CD4-positive, alpha-beta T cell treated with Interleukin-17A for 1 hour (primary cell): ENCODE data around the gene SLCO3A1.

Experiments used
- DNase-seq: peaks from one replicate; pipeline ENCODE4 v3.0.0-alpha.2; 2020

The SLCO3A1 gene

DNA sequence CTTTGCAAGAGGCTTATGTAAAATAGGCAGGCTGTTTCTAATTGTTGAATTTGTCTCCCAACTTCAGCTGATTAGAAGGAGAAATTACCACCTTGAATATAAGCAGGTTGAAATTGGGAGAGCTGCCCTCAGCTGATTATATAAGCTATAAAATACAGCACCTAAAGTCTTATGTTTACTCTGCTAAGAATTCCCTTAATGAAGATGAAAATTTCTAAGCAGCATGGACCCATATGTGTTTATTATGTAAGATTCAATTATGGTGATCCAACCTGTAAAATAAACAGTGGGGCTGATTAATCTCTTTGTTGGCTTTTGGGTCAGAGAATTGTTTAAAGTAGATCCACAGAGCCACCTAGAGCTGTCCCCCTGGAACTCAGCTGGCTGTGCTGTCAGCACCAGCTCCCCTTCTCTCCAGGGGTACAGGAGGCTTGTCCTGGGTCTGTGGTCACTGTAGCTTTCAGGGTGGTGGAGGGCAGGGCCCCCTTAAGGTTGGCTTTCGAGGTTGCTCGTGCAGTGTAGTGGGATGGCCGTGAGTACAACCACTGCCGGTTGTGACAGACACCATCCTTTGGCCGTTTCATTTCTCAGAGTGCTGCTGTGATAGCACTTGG, 9.5 kb downstream of the SLCO3A1 start:
- no peak for DNase-seq

- DNase-seq = no peak
These were observed 10.2 kb downstream of the SLCO3A1 start for GRCh38 chr15:91863621-91864255.

DNA sequence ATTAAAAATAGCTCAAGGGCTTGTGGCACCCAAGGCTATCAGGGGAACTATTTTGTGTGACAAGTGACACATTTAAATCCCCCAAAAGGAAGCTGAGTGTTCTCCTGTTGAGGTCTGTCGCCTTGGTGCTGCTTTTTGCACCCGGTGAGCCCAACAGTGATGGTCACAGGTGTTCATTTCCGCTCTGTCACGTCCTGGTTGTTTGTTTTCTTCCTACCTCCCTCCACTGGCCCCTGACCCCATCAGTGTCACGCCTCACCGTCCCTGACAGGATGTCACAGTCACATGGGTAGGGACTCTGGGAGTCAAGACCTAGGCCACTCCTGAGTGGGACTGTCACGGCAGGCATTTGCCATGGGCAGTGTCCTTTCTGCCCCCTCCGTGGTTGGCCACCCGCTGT, 11.2 kb downstream of the SLCO3A1 start:
- peak; percentile 30 for DNase-seq

- DNase-seq = no peak
These were observed 12.0 kb downstream of the SLCO3A1 start for GRCh38 chr15:91865486-91865885.

DNA sequence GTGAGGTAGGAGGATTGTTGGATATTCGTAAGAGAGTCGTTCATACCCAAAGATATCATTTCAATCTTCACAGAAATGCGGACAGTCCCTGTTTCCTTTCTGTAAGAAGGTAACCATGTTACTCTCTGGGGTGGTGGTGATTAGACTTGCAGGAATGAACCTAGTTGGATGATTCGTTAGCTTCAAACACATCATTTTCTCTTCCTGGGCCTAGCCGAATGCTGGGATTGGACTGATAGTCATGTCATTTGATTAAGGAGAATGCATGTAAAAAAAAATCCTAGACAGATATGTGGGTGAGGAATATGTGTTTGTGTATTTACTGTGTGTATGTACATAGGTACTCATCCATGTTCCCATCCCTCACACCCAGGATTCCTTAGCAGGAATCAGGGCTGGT, 12.4 kb downstream of the SLCO3A1 start:
- DNase-seq = no peak

DNA sequence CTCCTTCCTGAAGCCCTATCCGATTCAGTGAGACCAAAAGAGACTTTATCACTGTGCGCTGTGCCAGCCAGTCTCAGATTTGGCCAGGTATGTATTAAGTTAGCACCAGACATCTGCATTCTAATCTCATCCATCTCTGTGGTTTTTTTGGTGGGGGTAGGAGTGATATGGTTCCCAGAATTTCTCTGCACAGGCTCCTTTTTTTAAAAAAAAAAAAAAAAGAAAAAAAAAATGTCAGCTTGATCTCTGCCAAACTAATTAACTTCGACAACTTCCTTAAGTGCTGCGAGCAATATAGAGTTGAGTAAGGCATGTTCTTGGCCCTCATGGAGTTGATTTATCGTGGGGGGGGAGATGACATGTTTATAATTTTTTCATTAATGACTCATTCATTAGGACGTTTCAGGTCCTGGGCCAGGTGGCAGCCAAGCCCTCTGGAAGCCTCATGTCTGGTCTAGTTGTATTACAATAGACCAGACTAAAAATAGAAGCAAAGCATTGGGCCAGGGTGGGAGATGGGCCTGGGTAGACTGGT, 12.9 kb downstream of the SLCO3A1 start:
- DNase-seq = peak; percentile 46

DNA sequence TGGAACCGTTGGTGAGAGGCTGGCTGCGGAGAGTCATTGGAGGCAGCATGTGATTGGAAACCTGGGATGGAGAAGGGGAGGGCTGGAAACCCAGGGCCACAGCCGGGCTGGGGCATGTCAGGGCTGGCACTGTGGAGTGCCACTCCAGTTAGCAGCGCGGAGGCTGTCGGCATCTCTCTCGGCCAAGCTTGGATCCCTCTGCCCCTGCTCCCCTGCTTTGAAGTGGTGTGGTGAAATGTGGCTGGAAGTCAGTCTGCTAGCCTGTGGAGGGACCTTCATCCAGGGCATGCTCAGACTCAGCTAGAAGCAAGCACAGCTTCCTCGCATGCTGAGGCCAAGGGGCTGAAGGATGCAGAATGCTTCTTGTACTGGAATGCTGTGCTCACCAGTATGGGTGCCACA, 13.5 kb downstream of the SLCO3A1 start:
- DNase-seq = no peak

- DNase-seq = no peak
These were observed 14.1 kb downstream of the SLCO3A1 start for GRCh38 chr15:91867581-91868026.

DNA sequence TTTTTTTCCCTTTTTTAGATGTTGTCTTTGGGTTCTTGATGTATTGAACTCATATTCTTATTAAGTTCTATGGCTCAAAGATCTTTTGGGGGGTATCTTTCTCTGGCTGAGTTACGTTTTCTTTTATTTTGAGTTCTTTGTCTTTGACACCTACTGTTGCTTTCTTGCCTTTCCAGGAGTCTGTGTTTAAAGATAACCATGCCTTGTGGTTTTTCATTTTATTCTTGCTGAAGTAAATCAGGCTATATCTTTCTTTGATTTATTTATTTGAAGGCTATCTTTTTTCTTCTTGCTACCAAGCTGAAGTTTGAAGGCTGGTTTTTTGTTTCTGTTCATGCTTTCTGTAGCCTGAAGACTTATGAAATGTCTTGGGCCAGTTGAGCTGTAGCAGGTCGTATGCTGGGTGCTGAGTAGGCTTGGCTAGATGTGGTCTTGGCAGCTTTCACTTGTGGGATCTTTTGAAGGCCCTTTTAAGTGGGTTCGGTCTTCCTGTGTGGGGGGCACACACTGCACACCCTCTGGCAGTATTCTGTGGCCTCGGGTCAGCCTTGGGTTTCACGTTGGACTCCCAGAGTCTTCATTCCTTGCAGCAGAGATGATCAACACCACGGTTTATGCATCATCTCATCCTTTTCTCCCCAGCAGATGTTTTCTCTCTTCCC, 17.5 kb downstream of the SLCO3A1 start:
- DNase-seq = no peak

DNA sequence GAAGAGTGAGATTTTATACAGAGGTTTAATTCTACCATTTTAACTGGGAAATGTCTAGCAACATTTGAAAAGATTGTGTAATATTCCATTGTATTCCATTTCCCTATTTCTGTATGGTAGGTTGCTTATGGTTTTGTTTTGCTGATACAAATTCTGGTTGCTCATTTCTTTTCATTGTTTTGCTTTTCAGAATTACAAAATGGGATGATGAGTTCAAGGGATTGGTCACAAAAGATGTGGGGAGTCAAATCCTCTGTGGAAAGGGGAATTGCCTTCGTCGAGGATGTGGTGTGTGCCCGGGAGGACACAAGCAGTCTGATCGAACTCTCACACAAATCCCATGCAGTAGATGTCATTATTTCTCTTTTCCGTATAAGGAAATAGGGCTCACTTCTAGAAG, 18.3 kb downstream of the SLCO3A1 start:
- DNase-seq = no peak

DNA sequence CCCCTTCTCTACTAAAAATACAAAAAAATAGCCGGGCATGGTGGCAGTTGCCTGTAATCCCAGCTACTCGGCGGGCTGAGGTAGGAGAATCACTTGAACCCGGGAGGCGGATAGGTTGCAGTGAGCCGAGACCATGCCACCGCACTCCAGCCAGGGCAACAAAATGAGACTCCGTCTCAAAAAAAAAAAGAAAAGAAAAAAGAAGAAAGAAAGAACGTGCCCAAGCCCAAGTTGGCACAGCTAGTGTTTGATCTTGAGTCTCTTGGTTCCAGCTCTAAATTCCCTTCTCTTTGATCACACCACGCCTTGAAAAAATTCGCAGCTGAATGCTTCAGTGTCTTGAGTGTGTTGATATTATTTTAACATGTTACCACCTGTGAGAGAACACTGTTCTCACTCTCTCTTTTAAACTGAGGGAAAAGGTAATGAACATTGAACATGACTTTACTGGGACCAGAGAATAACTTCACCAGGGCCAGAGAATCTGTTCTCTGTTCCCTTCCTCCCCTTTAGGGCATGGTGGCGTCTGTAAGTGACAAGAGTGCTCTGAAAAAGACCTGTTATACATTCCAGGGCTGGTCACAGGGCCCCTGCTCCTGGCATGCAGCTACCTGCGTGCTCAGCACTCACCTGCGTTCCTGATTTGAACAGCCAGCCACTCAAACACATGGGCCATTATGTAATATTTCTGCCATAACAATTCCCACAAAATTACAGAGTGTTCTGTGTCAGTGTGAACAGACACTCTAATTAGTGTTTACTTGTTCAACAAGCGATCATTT, 19.0 kb downstream of the SLCO3A1 start:
- no peak for DNase-seq

GRCh38 chr15:91873138-91873536, 19.6 kb downstream of the SLCO3A1 start:
- DNase-seq = no peak

GRCh38 chr15:91874171-91874570, 20.7 kb downstream of the SLCO3A1 start:
- DNase-seq = no peak

DNA sequence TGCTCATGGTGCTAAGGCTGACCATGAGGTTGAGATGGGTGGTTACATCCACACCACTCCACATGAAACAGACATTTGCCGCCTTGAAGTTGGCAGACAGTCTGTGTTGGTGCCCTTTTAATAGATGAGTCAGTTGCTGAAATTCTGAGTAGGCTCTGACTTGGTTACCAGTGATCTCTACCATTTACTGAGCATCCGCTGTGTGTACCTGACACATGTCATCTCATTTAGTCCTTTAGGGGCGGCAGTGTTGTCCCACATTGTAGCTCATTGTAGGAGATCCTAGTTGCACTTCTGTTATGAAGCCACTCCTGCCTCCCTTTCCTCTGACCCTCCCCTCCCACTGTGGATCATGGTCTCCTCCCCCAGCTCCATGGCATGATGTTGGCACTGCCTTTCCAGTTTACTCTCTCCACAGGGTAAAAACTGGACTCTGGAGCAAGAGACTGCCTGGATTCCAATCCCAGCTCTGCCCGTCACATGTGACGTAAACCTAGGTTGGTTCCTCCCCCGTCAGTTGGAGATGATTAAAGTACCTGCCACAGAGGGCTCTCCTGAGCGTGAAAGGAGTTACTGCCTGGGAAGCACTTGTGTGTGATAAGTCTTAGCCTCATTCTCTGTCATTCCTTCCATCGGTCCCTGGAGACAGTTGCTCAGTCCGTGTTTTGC, 21.6 kb downstream of the SLCO3A1 start:
- no peak for DNase-seq

DNA sequence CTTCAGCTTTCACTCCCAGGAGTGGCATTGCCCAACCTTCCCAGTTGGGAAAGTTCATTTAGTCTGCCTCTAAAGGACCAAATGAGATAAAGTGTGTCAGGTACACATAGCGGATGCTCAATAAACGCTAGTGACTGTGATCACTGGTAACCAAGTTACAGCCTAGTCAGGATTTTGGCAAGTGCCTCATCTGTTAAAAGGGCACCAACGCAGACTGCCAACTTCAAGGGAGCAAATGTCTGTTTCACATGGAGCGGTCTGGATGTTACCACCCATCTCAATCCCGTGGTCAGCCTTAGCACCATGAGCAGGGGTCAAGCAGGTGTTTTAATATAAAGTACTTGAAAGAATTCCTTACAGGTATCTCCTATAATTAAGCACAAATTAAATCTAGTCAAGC, 22.7 kb downstream of the SLCO3A1 start:
- no peak for DNase-seq

GRCh38 chr15:91878319-91878870, 24.9 kb downstream of the SLCO3A1 start:
- no peak for DNase-seq

GRCh38 chr15:91879158-91879557, 25.6 kb downstream of the SLCO3A1 start:
- no peak for DNase-seq

- DNase-seq = no peak
These were observed 26.9 kb downstream of the SLCO3A1 start for GRCh38 chr15:91880373-91880772.

GRCh38 chr15:91881569-91882297, 28.2 kb downstream of the SLCO3A1 start:
- DNase-seq = no peak

GRCh38 chr15:91882858-91883586, 29.5 kb downstream of the SLCO3A1 start:
- DNase-seq = no peak

- DNase-seq = no peak
These were observed 31.1 kb downstream of the SLCO3A1 start for GRCh38 chr15:91884606-91885005.
